HEK293 (cell line): Measurements from ENCODE around the gene RFTN1.
A peak's percentile ranks its signal among the peaks of the same experiment; 100 is the strongest.

ENCODE experiments used
- BCL11B ChIP-seq: fragments of 450-650 bp; formaldehyde crosslinking; IDR thresholded peaks from 2 replicates; pipeline ENCODE4 v1.5.1; 2016; ENCODE audit warnings: low read depth, missing biosample characterization, missing genetic modification characterization
- IKZF3 ChIP-seq: fragments of 450-650 bp; IDR thresholded peaks from 2 replicates; pipeline ENCODE4 v1.5.0; 2018; ENCODE audit warnings: missing biosample characterization, mild to moderate bottlenecking, missing genetic modification characterization, moderate library complexity
- KLF10 ChIP-seq: fragments of 450-650 bp; IDR thresholded peaks from 2 replicates; pipeline ENCODE4 v1.5.1; 2018; ENCODE audit warnings: missing biosample characterization, mild to moderate bottlenecking, missing genetic modification characterization
- KLF7 ChIP-seq: fragments of 450-650 bp; formaldehyde crosslinking; IDR thresholded peaks from 2 replicates; pipeline ENCODE4 v1.5.1; 2016; ENCODE audit warnings: missing biosample characterization, missing genetic modification characterization, borderline replicate concordance
- YY2 ChIP-seq: fragments of 450-650 bp; formaldehyde crosslinking; IDR thresholded peaks from 2 replicates; pipeline ENCODE4 v1.5.1; 2016; ENCODE audit warnings: missing biosample characterization, missing genetic modification characterization
- ZNF146 ChIP-seq: fragments of 450-650 bp; formaldehyde crosslinking; IDR thresholded peaks from 2 replicates; pipeline ENCODE4 v1.5.1; 2016; ENCODE audit warnings: missing biosample characterization, missing genetic modification characterization
- ZNF18 ChIP-seq: fragments of 450-650 bp; formaldehyde crosslinking; IDR thresholded peaks from 2 replicates; pipeline ENCODE4 v1.5.1; 2016; ENCODE audit warnings: missing biosample characterization, missing genetic modification characterization
- ZNF211 ChIP-seq: fragments of 450-650 bp; formaldehyde crosslinking; IDR thresholded peaks from 2 replicates; pipeline ENCODE4 v1.5.1; 2016; ENCODE audit warnings: low read depth, missing biosample characterization, missing genetic modification characterization
- ZNF23 ChIP-seq: fragments of 450-650 bp; formaldehyde crosslinking; IDR thresholded peaks from 2 replicates; pipeline ENCODE4 v1.5.1; 2016; ENCODE audit warnings: missing biosample characterization, missing genetic modification characterization, borderline replicate concordance
- ZNF24 ChIP-seq: fragments of 450-650 bp; formaldehyde crosslinking; IDR thresholded peaks from 2 replicates; pipeline ENCODE4 v1.5.1; 2016; ENCODE audit warnings: missing biosample characterization, missing genetic modification characterization
- ZNF266 ChIP-seq: fragments of 450-650 bp; formaldehyde crosslinking; IDR thresholded peaks from 2 replicates; pipeline ENCODE4 v1.5.1; 2016; ENCODE audit warnings: missing biosample characterization, missing genetic modification characterization, low read depth
- ZNF274 ChIP-seq, 2 experiments: fragments of 200-500 bp in 1 of 2; fragments of 450-650 bp in 1 of 2; sonication (Bioruptor generic) in 1 of 2; formaldehyde crosslinking in 1 of 2; IDR thresholded peaks; 2 replicates each; pipeline versions ENCODE4 v1.5.1 to v1.6.1; 2014 to 2016; ENCODE audit warnings: borderline replicate concordance in 1 of 2, inconsistent platforms in 1 of 2, low read length in 1 of 2, missing biosample characterization in 1 of 2, missing genetic modification characterization in 1 of 2
- ZNF391 ChIP-seq: fragments of 450-650 bp; formaldehyde crosslinking; IDR thresholded peaks from 2 replicates; pipeline ENCODE4 v1.5.1; 2016; ENCODE audit warnings: low read depth, missing biosample characterization, missing genetic modification characterization, borderline replicate concordance
- ZNF488 ChIP-seq: fragments of 450-650 bp; formaldehyde crosslinking; IDR thresholded peaks from 2 replicates; pipeline ENCODE4 v1.5.1; 2016; ENCODE audit warnings: missing biosample characterization, missing genetic modification characterization
- ZNF501 ChIP-seq: fragments of 450-650 bp; formaldehyde crosslinking; IDR thresholded peaks from 2 replicates; pipeline ENCODE4 v1.5.1; 2016; ENCODE audit warnings: missing biosample characterization, missing genetic modification characterization
- ZNF510 ChIP-seq: fragments of 450-650 bp; formaldehyde crosslinking; IDR thresholded peaks from 2 replicates; pipeline ENCODE4 v1.5.1; 2018; ENCODE audit warnings: mild to moderate bottlenecking, missing genetic modification characterization, missing biosample characterization; ENCODE audit not compliant: insufficient replicate concordance
- ZNF521 ChIP-seq: fragments of 450-650 bp; formaldehyde crosslinking; IDR thresholded peaks from 2 replicates; pipeline ENCODE4 v1.5.1; 2017; ENCODE audit warnings: missing biosample characterization, mild to moderate bottlenecking, missing genetic modification characterization
- ZNF549 ChIP-seq: fragments of 450-650 bp; IDR thresholded peaks from 2 replicates; pipeline ENCODE4 v1.5.1; 2018; ENCODE audit warnings: missing biosample characterization, missing genetic modification characterization, mild to moderate bottlenecking, inconsistent platforms, moderate library complexity
- ZNF555 ChIP-seq: fragments of 450-650 bp; formaldehyde crosslinking; conservative IDR thresholded peaks from 2 replicates; pipeline ENCODE4 v1.5.1; 2017; ENCODE audit warnings: missing biosample characterization, mild to moderate bottlenecking, missing genetic modification characterization, inconsistent platforms
- ZNF585B ChIP-seq: fragments of 450-650 bp; formaldehyde crosslinking; IDR thresholded peaks from 2 replicates; pipeline ENCODE4 v1.5.1; 2016; ENCODE audit warnings: missing biosample characterization, missing genetic modification characterization
- ZNF596 ChIP-seq: fragments of 450-650 bp; IDR thresholded peaks from 2 replicates; pipeline ENCODE4 v1.5.0; 2018; ENCODE audit warnings: missing biosample characterization, mild to moderate bottlenecking, missing genetic modification characterization, moderate library complexity
- ZNF600 ChIP-seq: fragments of 450-650 bp; formaldehyde crosslinking; IDR thresholded peaks from 2 replicates; pipeline ENCODE4 v1.5.1; 2016; ENCODE audit warnings: missing biosample characterization, missing genetic modification characterization
- ZNF626 ChIP-seq: fragments of 450-650 bp; sonication (Bioruptor Pico); formaldehyde crosslinking; IDR thresholded peaks from 2 replicates; pipeline ENCODE4 v1.5.1; 2018; ENCODE audit warnings: missing biosample characterization, missing genetic modification characterization, inconsistent platforms
- ZNF843 ChIP-seq: fragments of 450-650 bp; formaldehyde crosslinking; IDR thresholded peaks from 2 replicates; pipeline ENCODE4 v1.5.1; 2016; ENCODE audit warnings: missing biosample characterization, missing genetic modification characterization
- TF ChIP-seq, protein P1 (sequence below): fragments of 450-650 bp; formaldehyde crosslinking; IDR thresholded peaks from 2 replicates; pipeline ENCODE4 v1.5.1; 2016; ENCODE audit warnings: missing biosample characterization, missing genetic modification characterization
- TF ChIP-seq, protein P2 (sequence below): fragments of 450-650 bp; formaldehyde crosslinking; optimal IDR thresholded peaks from 2 replicates; pipeline ENCODE3; 2016; ENCODE audit warnings: missing biosample characterization, mild to moderate bottlenecking, missing genetic modification characterization
- TF ChIP-seq, protein P3 (sequence below): fragments of 450-650 bp; formaldehyde crosslinking; IDR thresholded peaks from 2 replicates; pipeline ENCODE4 v1.5.1; 2017; ENCODE audit warnings: missing biosample characterization, missing genetic modification characterization
- TF ChIP-seq, protein P4 (sequence below): fragments of 450-650 bp; formaldehyde crosslinking; IDR thresholded peaks from 2 replicates; pipeline ENCODE4 v1.5.1; 2016; ENCODE audit warnings: missing biosample characterization, missing genetic modification characterization
- TF ChIP-seq, protein P5 (sequence below): fragments of 450-650 bp; formaldehyde crosslinking; IDR thresholded peaks from 2 replicates; pipeline ENCODE4 v1.5.1; 2016; ENCODE audit warnings: missing biosample characterization, missing genetic modification characterization

RFTN1 gene

GRCh38 chr3:16534640-16535262 lies 21.3 kb upstream of the RFTN1 start (continued):
- TF ChIP-seq, protein P1, sequence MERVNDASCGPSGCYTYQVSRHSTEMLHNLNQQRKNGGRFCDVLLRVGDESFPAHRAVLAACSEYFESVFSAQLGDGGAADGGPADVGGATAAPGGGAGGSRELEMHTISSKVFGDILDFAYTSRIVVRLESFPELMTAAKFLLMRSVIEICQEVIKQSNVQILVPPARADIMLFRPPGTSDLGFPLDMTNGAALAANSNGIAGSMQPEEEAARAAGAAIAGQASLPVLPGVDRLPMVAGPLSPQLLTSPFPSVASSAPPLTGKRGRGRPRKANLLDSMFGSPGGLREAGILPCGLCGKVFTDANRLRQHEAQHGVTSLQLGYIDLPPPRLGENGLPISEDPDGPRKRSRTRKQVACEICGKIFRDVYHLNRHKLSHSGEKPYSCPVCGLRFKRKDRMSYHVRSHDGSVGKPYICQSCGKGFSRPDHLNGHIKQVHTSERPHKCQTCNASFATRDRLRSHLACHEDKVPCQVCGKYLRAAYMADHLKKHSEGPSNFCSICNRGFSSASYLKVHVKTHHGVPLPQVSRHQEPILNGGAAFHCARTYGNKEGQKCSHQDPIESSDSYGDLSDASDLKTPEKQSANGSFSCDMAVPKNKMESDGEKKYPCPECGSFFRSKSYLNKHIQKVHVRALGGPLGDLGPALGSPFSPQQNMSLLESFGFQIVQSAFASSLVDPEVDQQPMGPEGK (tag by site-specific recombination), result no peak
- TF ChIP-seq ZNF600 (tag by site-specific recombination) (peak; percentile 57), YY2 (tag by site-specific recombination) (no peak), KLF10 (tag by site-specific recombination) (peak; percentile 39), KLF7 (tag by site-specific recombination) (no peak), ZNF510 (tag by site-specific recombination) (no peak), ZNF596 (tag by site-specific recombination) (no peak), ZNF266 (tag by site-specific recombination) (no peak), ZNF488 (tag by site-specific recombination) (no peak), ZNF24 (tag by site-specific recombination) (no peak), ZNF391 (no peak), ZNF23 (tag by site-specific recombination) (no peak), ZNF843 (tag by site-specific recombination) (peak; percentile 60), ZNF585B (tag by site-specific recombination) (no peak), ZNF501 (tag by site-specific recombination) (no peak; the same call in 1 of the 2 replicates), ZNF555 (tag by site-specific recombination) (no peak), ZNF18 (no peak), ZNF211 (tag by site-specific recombination) (no peak), IKZF3 (tag by site-specific recombination) (no peak; the same call in 1 of the 2 replicates), ZNF549 (no peak), ZNF274 (IDR thresholded peaks at IDR 0.05; ENCODE audit: low read length) (no peak), ZNF274 (tag by site-specific recombination; IDR thresholded peaks at IDR 0.05; ENCODE audit: borderline replicate concordance) (no peak), ZNF626 (tag by site-specific recombination) (no peak), ZNF521 (tag by site-specific recombination) (no peak), ZNF146 (tag by site-specific recombination) (0 out of 2 replicates have a peak, but pooled peaks have one; percentile 25), BCL11B (tag by site-specific recombination) (no peak)
- TF ChIP-seq, protein P2, sequence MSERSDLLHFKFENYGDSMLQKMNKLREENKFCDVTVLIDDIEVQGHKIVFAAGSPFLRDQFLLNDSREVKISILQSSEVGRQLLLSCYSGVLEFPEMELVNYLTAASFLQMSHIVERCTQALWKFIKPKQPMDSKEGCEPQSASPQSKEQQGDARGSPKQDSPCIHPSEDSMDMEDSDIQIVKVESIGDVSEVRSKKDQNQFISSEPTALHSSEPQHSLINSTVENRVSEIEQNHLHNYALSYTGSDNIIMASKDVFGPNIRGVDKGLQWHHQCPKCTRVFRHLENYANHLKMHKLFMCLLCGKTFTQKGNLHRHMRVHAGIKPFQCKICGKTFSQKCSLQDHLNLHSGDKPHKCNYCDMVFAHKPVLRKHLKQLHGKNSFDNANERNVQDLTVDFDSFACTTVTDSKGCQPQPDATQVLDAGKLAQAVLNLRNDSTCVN, result no peak
- TF ChIP-seq, protein P3, sequence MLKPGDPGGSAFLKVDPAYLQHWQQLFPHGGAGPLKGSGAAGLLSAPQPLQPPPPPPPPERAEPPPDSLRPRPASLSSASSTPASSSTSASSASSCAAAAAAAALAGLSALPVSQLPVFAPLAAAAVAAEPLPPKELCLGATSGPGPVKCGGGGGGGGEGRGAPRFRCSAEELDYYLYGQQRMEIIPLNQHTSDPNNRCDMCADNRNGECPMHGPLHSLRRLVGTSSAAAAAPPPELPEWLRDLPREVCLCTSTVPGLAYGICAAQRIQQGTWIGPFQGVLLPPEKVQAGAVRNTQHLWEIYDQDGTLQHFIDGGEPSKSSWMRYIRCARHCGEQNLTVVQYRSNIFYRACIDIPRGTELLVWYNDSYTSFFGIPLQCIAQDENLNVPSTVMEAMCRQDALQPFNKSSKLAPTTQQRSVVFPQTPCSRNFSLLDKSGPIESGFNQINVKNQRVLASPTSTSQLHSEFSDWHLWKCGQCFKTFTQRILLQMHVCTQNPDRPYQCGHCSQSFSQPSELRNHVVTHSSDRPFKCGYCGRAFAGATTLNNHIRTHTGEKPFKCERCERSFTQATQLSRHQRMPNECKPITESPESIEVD (tag by site-specific recombination), result peak; percentile 73
- TF ChIP-seq, protein P4, sequence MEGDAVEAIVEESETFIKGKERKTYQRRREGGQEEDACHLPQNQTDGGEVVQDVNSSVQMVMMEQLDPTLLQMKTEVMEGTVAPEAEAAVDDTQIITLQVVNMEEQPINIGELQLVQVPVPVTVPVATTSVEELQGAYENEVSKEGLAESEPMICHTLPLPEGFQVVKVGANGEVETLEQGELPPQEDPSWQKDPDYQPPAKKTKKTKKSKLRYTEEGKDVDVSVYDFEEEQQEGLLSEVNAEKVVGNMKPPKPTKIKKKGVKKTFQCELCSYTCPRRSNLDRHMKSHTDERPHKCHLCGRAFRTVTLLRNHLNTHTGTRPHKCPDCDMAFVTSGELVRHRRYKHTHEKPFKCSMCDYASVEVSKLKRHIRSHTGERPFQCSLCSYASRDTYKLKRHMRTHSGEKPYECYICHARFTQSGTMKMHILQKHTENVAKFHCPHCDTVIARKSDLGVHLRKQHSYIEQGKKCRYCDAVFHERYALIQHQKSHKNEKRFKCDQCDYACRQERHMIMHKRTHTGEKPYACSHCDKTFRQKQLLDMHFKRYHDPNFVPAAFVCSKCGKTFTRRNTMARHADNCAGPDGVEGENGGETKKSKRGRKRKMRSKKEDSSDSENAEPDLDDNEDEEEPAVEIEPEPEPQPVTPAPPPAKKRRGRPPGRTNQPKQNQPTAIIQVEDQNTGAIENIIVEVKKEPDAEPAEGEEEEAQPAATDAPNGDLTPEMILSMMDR (tag by site-specific recombination), result no peak
- TF ChIP-seq, protein P5, sequence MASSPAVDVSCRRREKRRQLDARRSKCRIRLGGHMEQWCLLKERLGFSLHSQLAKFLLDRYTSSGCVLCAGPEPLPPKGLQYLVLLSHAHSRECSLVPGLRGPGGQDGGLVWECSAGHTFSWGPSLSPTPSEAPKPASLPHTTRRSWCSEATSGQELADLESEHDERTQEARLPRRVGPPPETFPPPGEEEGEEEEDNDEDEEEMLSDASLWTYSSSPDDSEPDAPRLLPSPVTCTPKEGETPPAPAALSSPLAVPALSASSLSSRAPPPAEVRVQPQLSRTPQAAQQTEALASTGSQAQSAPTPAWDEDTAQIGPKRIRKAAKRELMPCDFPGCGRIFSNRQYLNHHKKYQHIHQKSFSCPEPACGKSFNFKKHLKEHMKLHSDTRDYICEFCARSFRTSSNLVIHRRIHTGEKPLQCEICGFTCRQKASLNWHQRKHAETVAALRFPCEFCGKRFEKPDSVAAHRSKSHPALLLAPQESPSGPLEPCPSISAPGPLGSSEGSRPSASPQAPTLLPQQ, result no peak
